H1 (cell line): Measurements from ENCODE around the gene APOA4. TPM values are rescaled to one million over a fixed set of nuclear protein-coding genes. Genes with fewer than 3 reads are reported as not detected.

Experiments used
- CTCF ChIA-PET: fragments of 300-600 bp; sonication (Branson Sonifier 250); formaldehyde crosslinking; loops from one replicate; lab custom pipeline; 2021; ENCODE audit not compliant: partially characterized antibody; lab: Charles Lee
- POLR2A ChIA-PET: fragments of 300-600 bp; sonication (Branson Sonifier 250); formaldehyde crosslinking; loops from one replicate; lab custom pipeline; 2021; ENCODE audit warnings: inconsistent platforms; ENCODE audit not compliant: partially characterized antibody; lab: Charles Lee
- DNase-seq, 2 experiments: peaks; one replicate each; pipeline versions ENCODE4 v3.0.0 to v3.0.0-alpha.2; 2010 to 2022; ENCODE audit warnings: low spot score in 2 of 2, low read depth in 1 of 2, mixed read lengths in 1 of 2
- FAIRE-seq: peaks from 2 replicates; lab custom pipeline; 2011; peaks lifted over from hg19 to GRCh38; lab: Jason Lieb, UNC
- H2AFZ ChIP-seq: 2 replicates; pipeline ENCODE4 v1.8.1; 2012; ENCODE audit warnings: low read length, inconsistent platforms
- H2AK5ac ChIP-seq: 2 replicates; pipeline ENCODE4 v1.6.1; 2013; ENCODE audit warnings: low read depth, low read length
- H2BK120ac ChIP-seq: replicated peaks from 2 replicates; pipeline ENCODE3; 2013; ENCODE audit warnings: low read depth, low read length, inconsistent platforms
- H2BK12ac ChIP-seq: 2 replicates; pipeline ENCODE4 v1.6.1; 2013; ENCODE audit warnings: low read depth, low read length
- H2BK15ac ChIP-seq: 2 replicates; pipeline ENCODE4 v1.6.1; 2013; ENCODE audit warnings: low read length
- H2BK20ac ChIP-seq: 2 replicates; pipeline ENCODE4 v1.6.1; 2013; ENCODE audit warnings: low read length
- H2BK5ac ChIP-seq: 2 replicates; pipeline ENCODE4 v1.6.1; 2013; ENCODE audit warnings: low read depth, low read length
- H3K14ac ChIP-seq: 2 replicates; pipeline ENCODE4 v1.6.1; 2013; ENCODE audit warnings: inconsistent platforms; ENCODE audit not compliant: insufficient read length
- H3K18ac ChIP-seq: 2 replicates; pipeline ENCODE4 v1.6.1; 2013; ENCODE audit warnings: low read length; ENCODE audit errors: extremely low read depth
- H3K23ac ChIP-seq: 2 replicates; pipeline ENCODE4 v1.6.1; 2013; ENCODE audit warnings: inconsistent platforms; ENCODE audit not compliant: insufficient read length
- H3K23me2 ChIP-seq: 2 replicates; pipeline ENCODE4 v1.6.1; 2013; ENCODE audit warnings: low read depth, low read length
- H3K27ac ChIP-seq: 2 replicates; pipeline ENCODE4 v1.6.1; 2011; ENCODE audit warnings: low read depth, low read length, inconsistent platforms
- H3K27me3 ChIP-seq, 4 experiments: replicated peaks in 1 of 4; 1 replicate in 1 of 4; 2 replicates in 3 of 4; pipeline versions ENCODE4 v1.6.1 to v1.8.1; 2011 to 2013; ENCODE audit warnings: low read length in 3 of 4, mild to moderate bottlenecking in 3 of 4, inconsistent platforms in 2 of 4, mixed read lengths in 2 of 4, moderate library complexity in 1 of 4; ENCODE audit not compliant: control insufficient read depth in 3 of 4, insufficient read depth in 3 of 4; ENCODE audit errors: extremely low read depth in 1 of 4
- H3K36me3 ChIP-seq, 4 experiments: 2 replicates each; pipeline versions ENCODE4 v1.6.1 to v1.8.1; 2011 to 2013; ENCODE audit warnings: mild to moderate bottlenecking in 4 of 4, low read length in 3 of 4, moderate library complexity in 2 of 4, control low read depth in 1 of 4, inconsistent platforms in 1 of 4; ENCODE audit not compliant: insufficient read depth in 4 of 4, control insufficient read depth in 2 of 4
- H3K4ac ChIP-seq: replicated peaks from 2 replicates; pipeline ENCODE3; 2013; ENCODE audit warnings: low read length, low read depth, mixed read lengths, inconsistent platforms; ENCODE audit not compliant: insufficient read length
- H3K4me1 ChIP-seq, 4 experiments: replicated peaks in 1 of 4; 1 replicate in 1 of 4; 2 replicates in 3 of 4; pipeline versions ENCODE4 v1.6.1 to v1.8.1; 2011 to 2013; ENCODE audit warnings: low read length in 3 of 4, inconsistent platforms in 2 of 4, mixed read lengths in 1 of 4; ENCODE audit not compliant: insufficient read depth in 4 of 4, control insufficient read depth in 3 of 4
- H3K4me2 ChIP-seq, 2 experiments: 2 replicates each; pipeline versions ENCODE4 v1.6.1 to v1.8.1; 2011 to 2013; ENCODE audit warnings: low read depth in 2 of 2, low read length in 2 of 2, control low read depth in 1 of 2, inconsistent platforms in 1 of 2, mild to moderate bottlenecking in 1 of 2; ENCODE audit not compliant: insufficient read depth in 1 of 2
- H3K4me3 ChIP-seq, 4 experiments: fragments of 200-600, 300-600 bp in 1 of 4; sonication (generic), shearing (Covaris generic), sonication (Bioruptor Twin) in 1 of 4; 2 replicates each; pipeline versions ENCODE4 v1.5.1 to v1.8.1; 2011 to 2016; ENCODE audit warnings: low read length in 4 of 4, low read depth in 3 of 4, control low read depth in 2 of 4, inconsistent platforms in 2 of 4, mild to moderate bottlenecking in 2 of 4, mixed read lengths in 1 of 4, moderate library complexity in 1 of 4; ENCODE audit not compliant: insufficient read depth in 2 of 4; ENCODE audit errors: extremely low read depth in 1 of 4
- H3K56ac ChIP-seq: replicated peaks from 2 replicates; pipeline ENCODE3; 2013; ENCODE audit warnings: low read depth, mild to moderate bottlenecking, mixed read lengths, low read length, inconsistent platforms; ENCODE audit not compliant: insufficient read length
- H3K79me1 ChIP-seq: 2 replicates; pipeline ENCODE4 v1.6.1; 2013; ENCODE audit warnings: low read depth, low read length, control low read depth
- H3K79me2 ChIP-seq, 2 experiments: 2 replicates each; pipeline versions ENCODE4 v1.6.1 to v1.8.1; 2012 to 2013; ENCODE audit warnings: low read length in 2 of 2, mild to moderate bottlenecking in 2 of 2, inconsistent platforms in 1 of 2; ENCODE audit not compliant: insufficient read depth in 2 of 2, control insufficient read depth in 1 of 2
- H3K9ac ChIP-seq, 4 experiments: replicated peaks in 1 of 4; 1 replicate in 1 of 4; 2 replicates in 3 of 4; pipeline versions ENCODE4 v1.6.1 to v1.8.1; 2011 to 2013; ENCODE audit warnings: low read depth in 3 of 4, low read length in 3 of 4, control low read depth in 2 of 4, mild to moderate bottlenecking in 2 of 4, moderate library complexity in 2 of 4, inconsistent platforms in 1 of 4; ENCODE audit errors: extremely low read depth in 1 of 4
- H3K9me3 ChIP-seq, 2 experiments: 2 replicates each; pipeline versions ENCODE4 v1.6.1 to v1.8.1; 2012 to 2013; ENCODE audit warnings: mild to moderate bottlenecking in 2 of 2, moderate library complexity in 2 of 2, control low read depth in 1 of 2, inconsistent platforms in 1 of 2, low read depth in 1 of 2, low read length in 1 of 2, mixed read lengths in 1 of 2; ENCODE audit not compliant: insufficient read depth in 2 of 2
- H4K20me1 ChIP-seq, 2 experiments: replicated peaks in 1 of 2; 2 replicates each; pipeline versions ENCODE3 to v1.8.1; 2011 to 2013; ENCODE audit warnings: inconsistent platforms in 2 of 2, low read length in 2 of 2, mild to moderate bottlenecking in 1 of 2; ENCODE audit not compliant: insufficient read depth in 2 of 2, control insufficient read depth in 1 of 2
- H4K5ac ChIP-seq: 2 replicates; pipeline ENCODE4 v1.6.1; 2013; ENCODE audit warnings: low read length, low read depth, mixed read lengths, inconsistent platforms; ENCODE audit not compliant: insufficient read length
- H4K8ac ChIP-seq: 2 replicates; pipeline ENCODE4 v1.8.0; 2013; ENCODE audit warnings: mild to moderate bottlenecking, moderate library complexity, low read length, inconsistent platforms; ENCODE audit not compliant: insufficient read depth; ENCODE audit errors: extremely low read depth
- H4K91ac ChIP-seq: replicated peaks from 2 replicates; pipeline ENCODE3; 2013; ENCODE audit warnings: low read length, mixed read lengths, inconsistent platforms; ENCODE audit not compliant: insufficient read length
- ASH2L ChIP-seq: fragments of 200-600, 300-600 bp; sonication (generic); IDR thresholded peaks from one replicate; pipeline ENCODE4 v1.7.1; 2017; ENCODE audit warnings: low read length
- CREB1 ChIP-seq: IDR thresholded peaks from 2 replicates; pipeline ENCODE4 v1.6.1; 2012; ENCODE audit warnings: inconsistent platforms
- EZH2 ChIP-seq: fragments of 200-600 bp; sonication (generic); IDR thresholded peaks from 2 replicates; pipeline ENCODE4 v1.7.1; 2012; ENCODE audit warnings: low read depth, mild to moderate bottlenecking, moderate library complexity, low read length, inconsistent platforms; ENCODE audit not compliant: severe bottlenecking
- JUN ChIP-seq: IDR thresholded peaks from 2 replicates; pipeline ENCODE4 v1.6.1; 2011; ENCODE audit warnings: low read depth, mild to moderate bottlenecking, improper control_type of control experiment, low read length
- KDM1A ChIP-seq: fragments of 200-600, 300-600 bp; sonication (generic); IDR thresholded peaks from 2 replicates; pipeline ENCODE4 v1.7.1; 2016; ENCODE audit warnings: mild to moderate bottlenecking, low read length, borderline replicate concordance
- RBBP5 ChIP-seq: IDR thresholded peaks from 2 replicates; pipeline ENCODE4 v1.7.1; 2012; ENCODE audit warnings: low read depth, mild to moderate bottlenecking, inconsistent platforms, low read length, moderate library complexity, borderline replicate concordance
- SIRT6 ChIP-seq: IDR thresholded peaks from one replicate; pipeline ENCODE4 v1.7.1; 2012; ENCODE audit warnings: low read length, inconsistent platforms
- WGBS, 2 experiments: shearing (Covaris generic) in 1 of 2; methylation state at CpG; one replicate each; pipeline versions ENCODE4 v1.1.6 to v1.1.7; 2013 to 2015; ENCODE audit warnings: low lambda C conversion rate in 2 of 2, mixed read lengths in 2 of 2, inconsistent platforms in 1 of 2, low coverage in 1 of 2, missing lambda C conversion rate in 1 of 2; ENCODE audit not compliant: insufficient replicate concordance in 2 of 2, insufficient coverage in 1 of 2, insufficient read length in 1 of 2; ENCODE audit errors: extremely low coverage in 1 of 2, missing lambda C conversion rate in 1 of 2; 5-methylcytosine and 5-hydroxymethylcytosine counted together
- polyA plus RNA-seq, 7 experiments: library from polyadenylated mRNA; depleted of rRNA in 3 of 7; stranded (reverse) in 5 of 7; unstranded in 2 of 7; fragments of >200 nt in 5 of 7; fragments of 200-250 nt in 2 of 7; gene quantifications; 1 replicate in 5 of 7; 2 replicates in 1 of 7; 4 replicates in 1 of 7; pipeline versions ENCODE4 v1.2.1 to v1.2.3, GENCODE V29; 2011 to 2013; ENCODE audit warnings: missing spikeins in 2 of 7, mixed read lengths in 2 of 7
- total RNA-seq: library from RNA; stranded (reverse); fragmentation: NEBNext Ultra II Directional; extraction: Animal tissue kit (Norgen Biotek cat#: 25700); gene quantifications from 2 replicates; pipeline ENCODE4 v1.2.1, GENCODE V29; 2021
- TF ChIP-seq, protein P1 (sequence below): IDR thresholded peaks from 2 replicates; pipeline ENCODE4 v1.6.1; 2011; ENCODE audit warnings: low read length, improper control_type of control experiment

The APOA4 gene
- total and polyA plus RNA-seq, 2 of the 8 experiments (the other 6 are each of a cell fraction or from before 2014, with no cell fraction given): not detected

DNA sequence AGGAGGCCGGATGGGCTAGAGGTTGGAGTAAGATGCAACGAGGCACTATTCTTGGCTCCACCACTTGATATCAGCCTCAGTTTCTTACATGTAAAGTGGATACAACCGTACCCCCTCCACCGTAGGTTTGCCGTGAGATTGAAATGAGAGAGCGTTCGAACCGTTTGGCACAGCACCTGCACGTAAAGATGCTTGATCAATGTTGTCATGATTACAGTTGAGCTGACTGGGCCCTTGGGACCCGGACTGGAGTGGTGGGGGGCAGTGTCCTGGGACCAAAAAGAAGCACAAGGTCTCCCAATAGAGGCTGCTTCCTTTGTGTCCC lies 10.3 kb upstream of the APOA4 start:
- POLR2A ChIA-PET: interaction anchor here (1.0 to 2.9 kb wide), 2 partner anchors 40 to 311 kb away, joined by 3 to 16 read pairs; partner anchors contain the start of gene PAFAH1B2
- Histone ChIP-seq H2BK5ac (no peak overlapping the region), H3K27ac (no peak overlapping the region), H3K9me3 (no peaks in the 10 kb centered on the region; a peak in 1 of 4 replicates), H3K4me1 (peaks cover 0 to 24% (median 4%) of the 10 kb centered on the region in 4 experiments; a peak in 5 of 7 replicates), H4K91ac (no peak overlapping the region), H2BK20ac (no peak overlapping the region), H3K4me3 (no peak overlapping the region), H3K4ac (no peak overlapping the region), H3K79me2 (no peaks in the 10 kb centered on the region), H3K36me3 (no peaks in the 10 kb centered on the region), H2AK5ac (0 out of 2 replicates have a peak overlapping the region, but pooled peaks have one; percentile 24), H2AFZ (no peak overlapping the region), H3K79me1 (no peaks in the 10 kb centered on the region), H3K18ac (no peak overlapping the region), H3K23me2 (peaks cover 3% of the 10 kb centered on the region; the same call in 1 of the 2 replicates), H4K8ac (peak overlapping the region; percentile 7; the same call in 1 of the 2 replicates), H3K14ac (no peak overlapping the region), H4K5ac (no peak overlapping the region), H3K9ac (no peak overlapping the region), H2BK12ac (no peak overlapping the region), H4K20me1 (no peaks in the 10 kb centered on the region), H3K4me2 (no peak overlapping the region), H3K27me3 (peaks cover 0 to 7% (median 5%) of the 10 kb centered on the region in 4 experiments; a peak in 3 of 7 replicates), H2BK120ac (no peak overlapping the region), H2BK15ac (no peak overlapping the region), H3K23ac (no peak overlapping the region), H3K56ac (no peak overlapping the region)
- 82% methylated on average over 10 of the region's 10 CpGs; no CpG with 5 or more reads in 1 of the 2 experiments for WGBS, 2 experiments
- CTCF ChIA-PET: interaction anchor here (0.6 to 12.2 kb wide), 7 partner anchors 8 to 307 kb away, joined by 3 to 237 read pairs (median 6); partner anchors contain the start of genes APOA4, APOA5 and ZPR1
- DNase-seq: no peak
- FAIRE-seq: no peak
- TF ChIP-seq ASH2L (no peak), CREB1 (no peak), RBBP5 (no peak), SIRT6 (no peak), KDM1A (no peak), EZH2 (no peak), JUN (no peak)
- TF ChIP-seq, protein P1, sequence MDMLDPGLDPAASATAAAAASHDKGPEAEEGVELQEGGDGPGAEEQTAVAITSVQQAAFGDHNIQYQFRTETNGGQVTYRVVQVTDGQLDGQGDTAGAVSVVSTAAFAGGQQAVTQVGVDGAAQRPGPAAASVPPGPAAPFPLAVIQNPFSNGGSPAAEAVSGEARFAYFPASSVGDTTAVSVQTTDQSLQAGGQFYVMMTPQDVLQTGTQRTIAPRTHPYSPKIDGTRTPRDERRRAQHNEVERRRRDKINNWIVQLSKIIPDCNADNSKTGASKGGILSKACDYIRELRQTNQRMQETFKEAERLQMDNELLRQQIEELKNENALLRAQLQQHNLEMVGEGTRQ: no peak
